ENCODE results near the gene PITPNM3. TPM values are rescaled to one million over a fixed set of nuclear protein-coding genes. Genes with fewer than 3 reads are reported as not detected.

Gene PITPNM3
- total and polyA plus RNA-seq, 2 of the 8 experiments (the other 6 are each of a cell fraction or from before 2014, with no cell fraction given), result 1.7 to 3.1 TPM

DNA sequence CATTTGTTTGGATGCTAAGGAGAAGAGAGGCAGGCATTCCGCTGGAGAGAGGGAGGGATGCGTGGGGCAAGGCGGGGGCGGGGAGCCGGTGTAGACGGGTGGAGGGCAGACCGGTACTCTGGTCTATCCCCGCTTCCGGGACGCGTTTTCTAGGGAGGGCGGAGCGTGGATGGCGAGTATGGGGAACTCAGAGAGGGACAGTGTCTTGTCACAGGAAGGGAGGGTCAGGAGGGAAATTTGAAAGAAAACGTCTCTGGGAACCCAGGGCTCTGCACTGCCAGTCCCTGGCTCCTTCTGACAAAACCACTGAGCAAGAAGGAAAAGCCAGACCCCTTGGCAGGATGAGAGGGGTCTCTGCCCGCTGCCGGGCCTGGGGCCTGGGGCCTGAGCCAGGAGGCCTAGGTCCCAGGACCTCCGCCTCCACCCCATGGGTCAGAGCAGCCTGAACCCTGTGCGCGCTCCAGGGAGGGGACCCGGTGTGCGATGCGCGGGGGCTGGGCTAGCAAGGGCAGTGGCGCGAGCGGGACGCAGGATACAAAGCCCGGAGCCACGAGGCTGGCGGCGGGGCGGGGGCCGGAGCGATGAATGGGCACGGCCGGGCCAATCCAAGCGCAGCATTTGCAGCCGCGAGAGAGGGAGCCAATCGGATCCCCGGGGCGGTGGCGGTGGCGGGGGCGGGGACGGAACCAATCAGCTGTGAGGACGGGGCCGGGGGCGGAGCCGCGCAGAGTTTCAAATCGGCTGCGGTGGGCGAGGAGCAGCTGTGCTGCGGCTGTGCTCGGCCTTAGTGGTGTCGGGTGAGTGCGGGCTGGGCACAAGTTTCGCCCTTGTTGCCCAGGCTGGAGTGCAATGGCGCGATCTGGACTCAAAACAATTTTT lies 112.4 kb downstream of the PITPNM3 start, which contains the start of gene PIMREG (continued):
- TF ChIP-seq CBX5 (IDR thresholded peaks at IDR 0.05; ENCODE audit: low read depth, low read length), result no peak
- TF ChIP-seq SUZ12 (IDR thresholded peaks at IDR 0.05; ENCODE audit: low read length), result no peak
- peak; percentile 92 for TF ChIP-seq EGR1 (IDR thresholded peaks at IDR 0.05; ENCODE audit: borderline replicate concordance, low read depth, low read length)
- TF ChIP-seq ASH2L (IDR thresholded peaks at IDR 0.05; ENCODE audit: low read length), result peak; percentile 90
- no peak for TF ChIP-seq EP300 (IDR thresholded peaks at IDR 0.05; ENCODE audit: borderline replicate concordance in 1 of 2, low read depth in 2 of 2, low read length in 2 of 2)
- no peak for TF ChIP-seq SP1 (IDR thresholded peaks at IDR 0.05; ENCODE audit: low read depth, low read length)
- TF ChIP-seq BACH1 (IDR thresholded peaks at IDR 0.05; ENCODE audit: low read length), result no peak; the same call in 1 of the 2 replicates
- peak; percentile 60 for TF ChIP-seq PHF8 (conservative IDR thresholded peaks at IDR 0.05; ENCODE audit: low read depth, low read length)
- TF ChIP-seq SIN3A (conservative IDR thresholded peaks at IDR 0.05 in 1 of 2, IDR thresholded peaks at IDR 0.05 in 1 of 2; ENCODE audit: low read depth in 1 of 2, low read length in 2 of 2), result peak; percentile 66 to 89; a peak in 2 of 4 replicates
- peak; percentile 18; the same call in 1 of the 2 replicates for TF ChIP-seq SP4 (IDR thresholded peaks at IDR 0.05; ENCODE audit: low read length)
- TF ChIP-seq SIRT6 (IDR thresholded peaks at IDR 0.05; ENCODE audit: low read length), result no peak
- TF ChIP-seq CEBPB (IDR thresholded peaks at IDR 0.05; ENCODE audit: low read depth, low read length), result no peak
- no peak for TF ChIP-seq SRF (IDR thresholded peaks at IDR 0.05; ENCODE audit: low read depth, low read length)
- no peak for TF ChIP-seq HDAC6 (IDR thresholded peaks at IDR 0.05; ENCODE audit: low read depth, low read length)
- no peak for TF ChIP-seq RNF2 (IDR thresholded peaks at IDR 0.05; ENCODE audit: borderline replicate concordance, low read depth, low read length, missing control alignments, poor library complexity, severe bottlenecking)
- TF ChIP-seq TEAD4 (IDR thresholded peaks at IDR 0.05; ENCODE audit: low read depth, low read length), result no peak; the same call in 1 of the 2 replicates
- TF ChIP-seq CHD2 (IDR thresholded peaks at IDR 0.05; ENCODE audit: low read length), result peak; percentile 59
- TF ChIP-seq SP2 (IDR thresholded peaks at IDR 0.05; ENCODE audit: low read length), result no peak
